ENCODE results near the gene SCUBE2.
"Not testable (repeated sequence)": the region's sequence is repeated elsewhere in the genome, so short reads cannot be mapped to it uniquely, and the experiment has no call there.

SCUBE2 gene

DNA sequence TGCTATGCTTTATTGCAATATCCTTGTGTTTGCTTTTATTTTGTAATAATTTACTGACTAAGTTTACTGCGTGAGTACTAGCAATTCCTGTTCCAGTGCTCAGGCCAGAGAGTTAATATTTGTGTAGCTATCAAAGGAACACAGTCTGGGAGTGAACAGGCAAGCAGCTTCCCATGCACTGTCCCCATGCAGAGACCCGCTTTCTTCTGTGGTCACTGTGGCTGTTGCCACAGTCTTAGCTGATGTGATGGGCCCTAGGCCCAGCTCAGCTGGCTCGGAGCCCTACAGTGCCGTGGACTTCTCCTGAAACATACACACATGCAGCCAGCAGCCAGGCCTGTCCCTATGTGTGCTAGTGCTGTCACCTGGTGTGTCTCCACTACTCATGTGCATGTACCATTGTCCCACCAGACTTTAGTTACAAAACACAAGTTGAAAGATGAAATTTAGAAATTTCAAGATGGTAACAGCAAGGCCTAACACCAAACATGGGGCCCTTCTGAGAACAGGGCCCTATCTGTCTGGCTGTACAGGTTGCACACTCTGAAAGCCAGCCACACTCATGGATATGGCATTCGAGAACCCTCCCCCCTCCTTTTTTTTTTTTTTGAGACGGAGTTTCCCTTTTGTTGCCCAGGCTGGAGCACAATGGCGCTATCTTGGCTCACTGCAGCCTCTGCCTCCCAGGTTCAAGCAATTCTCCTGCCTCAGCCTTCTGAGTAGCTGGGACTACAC, 12.3 kb upstream of the SCUBE2 start:
- no peak for DNase-seq

DNA sequence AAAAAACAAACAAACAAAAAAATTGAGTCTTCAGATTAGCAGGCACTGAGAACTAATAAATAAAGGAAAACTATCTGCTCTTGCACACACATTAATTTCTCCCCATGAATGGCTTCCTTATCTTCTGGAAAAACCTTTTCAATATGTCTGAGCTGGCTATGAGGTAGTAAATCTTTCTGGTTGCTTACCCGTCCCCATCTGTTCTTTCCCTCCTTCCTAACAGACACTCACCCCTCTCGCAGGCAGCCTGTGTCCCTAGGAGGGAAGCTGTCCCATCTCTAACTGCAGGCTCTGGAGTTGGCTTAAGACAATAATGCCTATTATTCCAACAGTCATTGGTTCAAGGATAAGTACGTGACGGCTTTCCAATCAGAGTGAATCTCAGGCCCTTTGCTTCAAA, 8.2 kb upstream of the SCUBE2 start:
- DNase-seq, result no peak

DNA sequence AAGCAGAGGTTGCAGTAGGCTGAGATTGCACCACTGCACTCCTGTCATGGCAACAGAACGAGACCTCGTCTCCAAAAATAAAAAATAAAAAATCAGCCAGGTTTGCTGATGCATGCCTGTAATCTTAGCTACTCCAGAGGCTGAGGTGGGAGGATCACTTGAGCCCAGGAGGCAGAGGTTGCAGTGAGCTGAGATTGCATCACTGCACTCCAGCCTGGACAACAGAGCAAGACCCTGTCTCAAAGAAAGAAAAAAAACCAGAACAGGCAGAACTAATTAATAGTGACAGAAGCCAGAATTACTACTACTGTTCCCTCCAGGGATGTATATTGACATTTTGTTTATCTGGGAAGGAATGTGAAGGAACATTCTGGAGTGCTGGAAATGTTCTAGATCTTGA, 7.1 kb upstream of the SCUBE2 start:
- DNase-seq, result not testable (repeated sequence)

DNA sequence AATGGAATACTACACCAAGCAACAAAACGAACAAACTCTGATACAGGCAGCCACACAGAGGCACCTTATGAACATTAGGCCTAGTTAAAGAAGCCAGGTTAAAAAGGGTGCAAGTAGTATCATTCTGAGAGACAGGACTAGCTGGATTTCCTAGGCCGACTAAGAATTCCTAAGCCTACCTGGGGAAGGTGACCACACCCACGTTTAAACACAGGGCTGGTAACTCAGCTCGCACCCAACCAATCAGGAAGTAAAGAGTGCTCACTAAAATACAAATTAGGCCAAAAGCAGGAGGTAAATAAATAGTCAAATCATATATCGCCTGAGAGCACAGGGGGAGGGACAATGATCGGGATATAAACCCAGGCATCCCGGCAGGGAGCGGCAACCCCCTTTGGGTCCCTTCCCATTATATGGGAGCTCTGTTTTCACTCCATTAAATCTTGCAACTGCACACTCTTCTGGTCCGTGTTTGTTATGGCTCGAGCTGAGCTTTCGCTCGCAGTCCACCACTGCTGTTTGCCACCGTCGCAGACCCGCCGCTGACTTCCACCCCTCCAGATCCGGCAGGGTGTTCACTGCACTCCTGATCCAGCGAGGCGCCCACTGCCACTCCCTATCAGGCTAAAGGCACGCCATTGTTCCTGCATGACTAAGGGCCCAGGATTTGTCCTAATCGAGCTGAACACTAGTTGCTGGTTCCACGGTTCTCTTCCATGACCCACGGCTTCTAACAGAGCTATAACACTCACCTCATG, 6.0 kb upstream of the SCUBE2 start:
- DNase-seq, result not testable (repeated sequence)

DNA sequence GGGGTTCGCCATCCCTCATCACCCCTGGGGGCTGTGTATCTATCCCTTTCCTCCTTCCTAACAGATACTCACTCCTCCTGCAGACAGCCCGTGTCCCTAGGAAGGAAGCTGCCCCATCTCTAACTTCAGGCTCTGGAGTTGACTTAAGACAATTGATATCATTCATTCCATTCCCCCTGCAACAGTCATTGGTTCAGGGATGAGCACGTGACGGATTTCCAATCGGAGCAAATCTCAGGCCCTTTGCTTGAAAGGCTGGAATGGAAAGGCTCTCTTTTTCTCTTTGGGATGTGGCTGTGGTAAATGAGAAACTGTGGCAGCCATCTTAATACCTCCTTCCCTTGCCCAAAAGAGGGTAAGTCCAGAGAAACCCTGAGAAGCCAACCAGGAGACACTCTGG, 5.0 kb upstream of the SCUBE2 start:
- DNase-seq, result no peak

DNA sequence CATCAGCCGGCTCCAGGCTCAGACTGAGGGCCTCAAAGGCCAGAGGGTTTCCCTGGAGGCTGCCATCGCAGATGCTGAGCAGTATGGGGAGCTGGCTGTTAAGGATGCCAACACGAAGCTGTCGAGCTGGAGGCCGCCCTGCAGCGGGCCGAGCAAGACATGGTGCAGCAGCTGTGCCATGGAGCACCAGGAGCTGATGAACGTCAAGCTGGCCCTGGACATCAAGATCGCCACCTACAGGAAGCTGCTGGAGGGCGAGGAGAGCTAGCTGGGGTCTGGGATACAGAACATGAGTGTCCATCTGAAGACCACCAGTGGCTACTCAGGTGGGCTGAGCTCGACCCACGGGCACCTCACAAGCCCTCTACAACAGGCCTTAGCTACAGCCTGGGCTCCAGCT, 4.0 kb upstream of the SCUBE2 start:
- no peak for DNase-seq

DNA sequence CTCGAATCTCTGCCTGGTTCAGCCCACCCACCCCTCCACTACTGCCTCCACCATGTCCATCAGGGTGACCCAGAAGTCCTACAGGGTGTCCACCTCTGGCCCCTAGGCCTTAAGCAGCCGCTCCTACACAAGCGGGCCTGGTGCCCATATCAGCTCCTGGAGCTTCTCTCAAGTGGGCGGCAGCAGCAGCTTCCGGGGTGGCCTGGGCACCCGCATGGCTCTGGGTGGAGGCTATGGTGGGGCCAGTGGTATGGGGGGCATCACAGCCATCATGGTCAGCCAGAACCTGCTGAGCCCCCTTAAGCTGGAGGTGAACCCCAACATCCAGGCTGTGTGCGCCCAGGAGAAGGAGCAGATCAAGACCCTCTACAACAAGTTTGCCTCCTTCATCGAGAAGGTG, 3.0 kb upstream of the SCUBE2 start:
- DNase-seq, result no peak

DNA sequence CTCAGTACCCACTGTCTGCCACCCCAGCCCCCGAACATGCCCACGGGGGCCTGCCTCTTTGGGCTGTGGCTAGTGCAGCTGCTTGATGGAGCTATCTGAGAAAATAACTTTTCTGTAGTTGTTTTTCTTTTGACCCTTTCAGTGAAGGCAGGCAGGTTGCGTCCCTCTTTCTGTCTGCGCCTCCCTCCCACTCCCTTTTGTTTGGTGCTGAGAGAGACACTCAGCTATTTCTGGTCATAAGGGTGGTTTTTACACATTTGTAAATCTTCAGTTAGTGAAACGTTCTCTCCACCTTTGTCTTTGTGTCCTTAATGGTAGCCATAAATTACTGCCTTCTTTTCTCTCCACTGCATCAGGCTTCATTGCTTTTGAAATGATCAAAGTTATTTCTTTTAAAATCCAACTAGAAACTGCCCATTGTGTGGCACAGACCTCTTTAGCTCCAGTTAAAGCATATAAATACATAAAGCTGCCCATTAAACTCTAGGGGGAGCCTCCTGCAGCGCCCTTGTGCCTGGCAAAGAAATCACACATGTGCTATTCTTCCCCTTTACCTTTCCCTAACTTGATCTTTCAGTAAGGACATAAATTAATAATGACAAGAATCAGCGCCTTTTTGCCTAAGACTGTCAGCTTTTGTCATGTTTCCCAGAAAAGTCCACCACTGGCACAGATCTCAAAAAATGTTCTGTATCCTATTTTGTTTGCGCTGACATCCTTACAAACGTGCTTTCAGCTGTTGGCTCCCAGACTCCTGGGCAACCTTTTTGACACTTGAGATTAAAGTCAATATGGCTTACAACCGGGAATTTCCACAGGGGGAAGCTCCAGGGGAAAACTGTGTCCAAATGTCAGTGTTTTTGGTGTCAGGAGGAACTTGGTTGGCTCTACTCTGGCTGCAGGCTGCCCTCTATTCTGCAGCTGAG, 1.7 kb upstream of the SCUBE2 start:
- DNase-seq, result no peak

DNA sequence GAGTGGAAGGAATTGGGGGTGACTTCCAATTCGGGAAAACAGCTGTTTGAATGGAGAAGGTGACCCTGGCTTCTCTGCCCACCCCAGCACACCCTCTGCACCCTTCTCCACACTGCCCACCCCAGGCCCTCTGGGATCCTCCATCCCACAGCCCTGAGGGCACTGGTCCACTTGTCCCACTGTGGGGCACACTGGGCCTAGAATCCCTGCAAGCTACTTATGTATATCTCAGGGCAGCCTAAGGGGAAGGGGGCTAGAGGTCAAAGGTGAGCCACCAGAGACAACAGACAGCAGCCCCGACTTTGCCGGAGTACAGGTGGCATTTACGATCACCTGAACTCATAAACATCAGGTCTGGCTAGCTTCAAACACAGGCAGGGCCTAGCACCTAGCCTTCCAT, 673 bp upstream of the SCUBE2 start:
- DNase-seq, result no peak

DNA sequence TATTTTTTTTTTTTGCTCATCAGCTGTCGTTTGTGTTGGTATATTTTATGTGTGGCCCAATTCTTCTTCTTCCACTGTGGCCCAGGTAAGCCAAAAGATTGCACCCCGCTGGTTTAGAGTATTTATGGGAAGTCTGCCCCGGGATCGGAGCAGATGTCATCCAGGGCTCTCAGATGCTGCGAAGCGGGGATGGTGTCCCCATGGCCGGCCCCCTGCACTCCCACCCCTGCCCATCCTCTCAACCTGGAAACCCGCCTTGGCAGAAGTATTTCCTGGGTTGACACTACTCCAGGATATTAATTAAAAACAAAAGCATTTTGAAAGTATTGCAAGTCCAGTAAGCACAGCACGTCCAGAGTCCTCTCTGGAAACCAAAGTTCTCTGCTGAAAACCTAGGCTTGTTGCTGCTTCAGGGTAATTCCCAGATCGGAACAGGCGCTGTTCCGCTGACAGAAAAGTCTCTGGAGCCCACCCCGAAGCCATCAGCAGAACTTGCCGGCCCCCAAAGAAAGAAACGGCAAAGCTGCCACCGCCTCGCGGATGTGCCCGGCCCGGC, 833 bp downstream of the SCUBE2 start:
- no peak for DNase-seq

DNA sequence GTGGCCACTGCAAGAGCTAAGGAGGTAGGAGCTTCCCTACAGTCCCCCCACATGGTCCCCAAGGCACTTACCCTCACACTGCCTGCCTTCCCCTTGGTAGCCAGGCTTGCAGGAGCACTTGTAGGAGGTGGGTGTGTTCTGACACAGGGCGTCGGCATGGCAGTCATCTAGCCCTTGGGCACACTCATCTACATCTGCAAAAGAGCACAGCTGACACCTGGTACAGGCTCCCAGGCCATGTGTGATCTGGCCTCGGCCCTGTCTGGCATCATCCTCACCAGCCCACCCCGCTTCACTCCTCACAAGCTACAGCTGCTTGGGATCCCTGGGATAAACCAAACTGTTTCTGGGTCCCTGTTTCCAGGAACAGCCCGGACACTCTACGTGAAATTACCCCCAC, 1.8 kb downstream of the SCUBE2 start:
- no peak for DNase-seq

DNA sequence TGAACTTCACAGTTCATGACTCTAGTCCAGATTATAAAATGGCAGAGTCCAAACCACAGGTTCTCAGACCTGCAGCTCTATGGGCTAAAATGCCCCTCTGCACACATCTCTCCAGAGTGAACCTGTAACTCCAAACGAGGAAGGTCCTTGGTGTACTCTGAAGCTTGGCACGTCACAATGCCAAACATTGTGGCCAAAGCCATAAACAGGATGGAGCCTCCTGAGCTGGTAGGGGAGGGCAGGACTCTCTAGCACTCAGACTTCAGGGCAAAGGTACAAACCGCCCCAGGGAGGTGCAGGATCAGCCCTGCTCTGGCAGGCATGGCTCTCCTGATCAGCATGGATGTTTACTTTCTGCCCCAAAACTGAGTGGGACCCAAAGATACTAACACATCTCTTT, 2.3 kb downstream of the SCUBE2 start:
- DNase-seq, result no peak

DNA sequence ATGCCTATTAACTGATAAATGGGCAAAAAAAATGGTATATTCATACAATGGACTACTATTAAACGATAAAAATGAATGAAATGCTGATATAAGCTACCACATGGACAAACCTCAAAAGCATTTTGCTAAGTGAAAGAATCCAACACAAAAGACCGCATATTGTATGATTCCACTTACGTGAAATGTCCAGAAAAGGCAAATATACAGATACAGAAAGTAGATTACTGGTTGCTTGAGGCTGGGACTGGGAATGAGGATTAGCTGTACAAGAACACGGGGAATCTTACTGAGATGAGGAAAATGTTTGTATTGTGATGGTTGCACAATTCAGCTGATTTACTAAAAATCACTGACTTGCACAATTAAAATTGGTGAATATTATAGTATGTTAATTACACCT, 8.8 kb downstream of the SCUBE2 start:
- no peak for DNase-seq

DNA sequence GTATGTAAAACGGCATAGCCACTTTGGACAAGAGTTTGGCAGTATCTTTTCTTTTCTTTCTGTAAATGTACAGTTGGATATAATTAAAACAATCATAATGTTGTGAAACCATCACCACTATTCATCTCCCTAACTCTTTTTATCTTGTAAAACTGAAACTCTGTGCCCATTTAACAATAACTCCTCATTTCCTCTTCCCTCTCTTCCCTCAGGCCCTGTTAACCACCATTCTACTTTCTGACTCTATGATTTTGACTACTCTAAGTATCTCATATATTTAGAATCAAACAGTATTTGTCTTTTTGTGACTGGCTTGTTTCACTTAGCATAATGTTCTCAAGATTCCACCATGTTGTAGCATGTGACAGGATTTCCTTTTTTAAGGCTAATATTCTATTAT, 10.2 kb downstream of the SCUBE2 start:
- DNase-seq, result no peak

DNA sequence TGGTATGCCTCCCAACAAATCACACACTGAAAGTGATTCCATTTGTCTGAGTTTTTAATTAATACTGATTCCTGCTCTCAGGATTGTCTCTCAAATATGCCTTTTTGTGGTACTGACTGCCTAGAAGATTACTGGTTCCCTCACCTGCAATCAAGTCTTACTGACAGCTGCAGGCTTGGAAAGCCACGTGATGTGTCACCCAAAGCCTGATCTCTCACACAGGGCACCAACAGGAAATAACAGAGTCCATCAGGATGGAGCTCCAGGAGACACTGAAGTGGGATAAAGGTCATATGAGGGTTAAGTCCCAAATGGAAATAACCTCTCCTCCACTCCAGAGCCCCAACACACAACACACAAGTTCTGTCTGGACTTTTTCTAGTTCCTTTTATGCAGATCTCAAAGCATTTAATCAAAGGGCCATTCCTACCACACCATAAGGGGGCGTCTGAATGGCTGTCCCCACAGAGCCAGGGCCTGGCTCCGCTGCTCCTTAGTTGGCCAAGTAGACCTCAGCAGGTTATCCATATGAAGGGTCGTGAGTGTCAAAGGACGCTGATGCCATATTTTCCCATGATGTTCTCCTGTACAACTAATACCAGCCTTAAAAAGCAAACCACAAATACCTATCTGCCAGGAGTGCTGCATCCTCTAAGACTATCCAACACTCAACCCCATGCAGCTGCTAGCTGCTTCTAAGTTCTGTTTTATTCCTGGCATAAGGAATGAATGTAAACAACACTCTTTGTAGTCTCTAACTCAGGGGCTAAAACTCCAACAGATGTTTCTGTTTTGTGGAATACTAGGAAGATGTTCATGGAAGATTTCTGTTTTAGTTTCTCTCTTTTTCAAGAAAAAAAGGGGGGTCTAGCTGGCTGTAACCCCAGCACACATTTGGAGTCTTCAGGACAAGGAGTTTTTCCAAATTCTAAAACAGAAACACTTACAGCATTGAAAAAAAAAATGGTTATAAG, 13.0 kb downstream of the SCUBE2 start:
- no peak for DNase-seq

DNA sequence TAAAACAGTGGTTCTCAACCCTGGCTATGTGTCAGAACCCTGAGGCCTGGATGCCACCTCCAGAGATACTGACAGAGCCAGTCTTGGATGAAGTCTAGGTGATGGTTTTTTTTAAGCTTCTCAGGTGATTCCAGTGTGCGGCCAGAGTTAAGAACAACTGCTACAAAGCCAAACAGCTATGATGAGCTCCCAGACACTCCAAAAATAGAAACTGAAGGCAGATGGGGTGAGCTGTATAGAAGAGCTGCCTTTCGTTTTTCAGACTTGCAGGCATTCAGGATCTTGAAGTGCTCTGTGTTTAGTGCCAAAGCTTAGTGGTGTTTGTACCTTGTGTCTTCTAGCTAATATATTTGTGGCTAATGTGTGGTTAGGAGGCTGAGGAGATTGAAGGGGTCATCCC, 14.2 kb downstream of the SCUBE2 start:
- no peak for DNase-seq

DNA sequence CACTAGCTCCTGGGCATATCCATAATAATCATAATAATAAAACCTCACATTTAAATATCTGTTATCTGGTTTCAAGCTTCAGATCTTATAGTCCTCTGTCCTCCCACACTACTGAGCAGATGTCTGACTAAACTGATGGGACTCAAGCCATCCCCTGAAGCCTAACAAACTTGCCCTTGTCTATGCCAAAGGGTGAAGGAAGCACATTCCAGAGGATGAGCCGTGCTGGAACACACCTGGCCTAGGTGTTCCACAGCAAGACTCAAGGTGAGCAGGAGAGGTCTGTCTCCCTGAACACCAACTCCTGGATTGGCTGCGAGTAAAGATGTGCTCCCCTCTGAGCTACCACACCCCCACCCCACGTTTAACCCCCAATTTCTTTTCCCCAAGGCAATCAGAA, 14.7 kb downstream of the SCUBE2 start:
- DNase-seq, result no peak

DNA sequence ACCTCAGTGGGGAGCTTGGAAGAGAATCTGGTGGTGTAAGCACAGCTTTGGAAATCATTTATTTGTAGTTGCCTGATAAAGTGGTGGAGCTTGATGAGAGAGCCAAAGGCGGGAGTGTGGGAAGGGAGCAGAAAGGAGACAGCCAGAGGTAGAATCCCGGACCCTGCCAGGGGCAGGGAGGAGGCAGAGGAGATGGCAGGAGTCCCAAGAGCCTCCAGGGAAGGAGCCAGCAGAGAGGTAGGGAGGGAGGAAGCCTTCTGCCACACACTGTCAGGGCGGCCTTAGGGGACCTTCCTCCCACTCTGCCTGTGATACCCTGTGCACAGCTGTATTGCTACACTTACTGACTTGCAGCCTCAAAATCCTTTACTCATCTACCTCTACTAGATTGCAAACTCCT, 15.4 kb downstream of the SCUBE2 start:
- DNase-seq, result no peak

DNA sequence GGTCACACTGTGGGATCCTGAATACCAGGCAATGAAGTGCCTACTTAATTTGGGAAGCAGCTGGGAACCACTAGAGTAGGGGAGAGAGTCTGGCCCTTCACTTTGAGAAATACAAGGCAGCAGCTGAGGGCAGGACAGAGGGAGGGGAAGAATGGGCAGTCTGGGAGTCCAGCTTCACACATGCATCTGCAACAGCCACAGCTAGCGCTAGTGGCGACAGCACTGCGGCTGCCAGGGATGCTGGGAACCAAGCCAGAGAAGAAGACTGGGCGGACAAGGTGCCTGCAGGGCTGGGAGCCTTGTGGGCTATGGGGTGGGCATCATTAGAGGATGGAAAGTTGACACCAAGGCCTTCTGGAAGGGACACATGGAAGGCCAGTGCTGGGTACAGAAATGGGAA, 15.8 kb downstream of the SCUBE2 start:
- DNase-seq, result no peak

DNA sequence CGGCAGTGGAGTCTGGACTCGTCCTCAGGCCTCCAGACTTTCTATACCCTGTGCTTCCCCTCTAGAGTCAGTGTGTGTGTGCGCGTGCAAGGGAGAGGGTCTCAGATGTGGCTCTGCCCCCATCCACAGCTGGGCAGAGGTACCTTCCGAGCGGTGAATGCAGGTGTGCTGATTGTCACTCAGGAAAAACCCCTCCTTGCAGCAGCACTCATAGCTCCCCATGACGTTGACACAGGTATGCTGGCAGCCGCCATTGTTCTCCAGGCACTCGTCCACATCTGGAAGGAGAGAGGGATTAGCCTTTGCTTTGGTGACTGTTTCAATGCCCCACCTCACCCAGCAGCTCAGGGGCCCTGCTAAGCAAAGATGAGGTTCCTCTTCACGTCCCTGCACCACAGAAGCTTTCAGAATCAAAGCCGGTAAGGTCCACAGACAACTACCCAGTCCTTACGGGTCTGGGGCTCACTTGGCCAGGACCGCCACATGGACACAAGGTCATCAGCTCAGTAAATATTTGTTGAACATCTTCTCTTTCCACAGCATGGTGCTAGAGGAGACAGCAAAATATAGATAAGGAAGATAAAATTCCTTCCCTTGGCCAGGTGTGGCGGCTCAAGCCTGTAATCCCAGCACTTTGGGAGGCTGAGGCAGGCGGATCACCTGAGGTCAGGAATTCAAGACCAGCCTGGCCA, 16.9 kb downstream of the SCUBE2 start:
- DNase-seq, result no peak

DNA sequence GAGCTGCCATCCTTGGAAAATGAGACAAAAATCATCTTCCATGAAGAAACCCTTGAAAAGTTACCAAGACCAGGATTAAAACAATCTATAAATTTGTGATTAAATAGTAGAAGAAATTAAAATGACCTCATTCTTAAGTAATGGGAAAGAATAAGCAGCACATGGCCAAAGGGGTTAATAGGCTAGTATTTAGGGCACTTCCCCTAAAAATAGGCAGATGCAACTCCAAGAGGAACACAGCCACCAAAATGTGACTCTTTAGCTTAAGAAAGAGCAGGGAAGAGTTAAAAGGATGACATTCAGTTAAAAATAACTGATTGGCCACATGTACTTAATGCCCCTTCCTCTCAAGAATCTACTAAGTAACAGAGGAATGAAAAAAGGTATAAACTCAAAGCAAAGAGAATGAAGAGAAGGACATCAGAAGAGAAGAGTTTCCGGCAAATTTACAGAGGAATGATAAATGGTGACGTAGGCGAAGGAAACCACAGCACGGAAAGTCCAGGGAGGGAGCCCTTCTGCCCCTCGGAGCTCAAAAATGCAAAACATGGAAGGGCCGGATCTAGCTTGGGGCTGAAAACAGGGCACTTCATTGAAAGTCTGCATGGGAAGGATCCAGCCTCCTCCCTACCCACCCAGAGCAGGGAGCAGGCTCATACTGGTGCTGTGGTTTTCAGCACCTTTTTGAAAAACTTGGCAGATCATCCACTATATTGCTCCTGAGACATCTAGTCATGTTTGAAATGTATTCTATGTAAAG, 17.8 kb downstream of the SCUBE2 start:
- DNase-seq, result no peak
